ENCODE results near the gene DBNDD2. TPM values are rescaled to one million over a fixed set of nuclear protein-coding genes. Genes with fewer than 3 reads are reported as not detected.

The DBNDD2 gene
- total and polyA plus RNA-seq, 2 experiments from 2014 or later: 25.8 to 62.5 TPM

DNA sequence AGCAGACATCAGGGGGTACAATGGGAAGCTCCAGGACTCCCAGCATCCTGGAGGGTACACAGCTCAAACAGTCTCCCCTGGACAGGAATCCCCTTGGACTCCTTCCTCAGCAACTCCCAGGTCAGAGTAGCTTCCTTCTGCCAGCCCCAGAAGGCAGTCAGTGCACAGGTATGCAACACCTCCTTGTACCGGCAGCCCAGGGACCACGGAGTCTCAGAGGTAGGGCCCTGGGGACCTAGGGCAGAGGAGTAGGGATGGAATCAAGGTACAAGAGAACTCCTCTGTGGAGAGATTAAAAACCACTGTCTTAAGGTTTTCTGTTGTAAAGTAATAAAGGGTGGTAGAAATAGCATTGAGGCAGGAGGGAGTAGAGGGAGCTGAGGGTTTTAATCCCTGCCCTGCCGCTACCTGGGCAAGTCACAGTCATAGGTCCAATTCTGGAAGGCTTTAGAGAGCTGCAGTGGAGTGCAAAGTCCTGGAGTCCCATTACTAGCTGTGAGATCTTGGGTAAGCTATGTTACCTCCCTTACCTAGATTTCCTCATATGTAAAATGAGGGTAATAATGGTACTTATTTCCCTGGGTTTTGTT is 37.4 kb upstream of the DBNDD2 start:
- H3K4me2 ChIP-seq: no peak overlapping the region
- H3K79me2 ChIP-seq (replicated peaks; ENCODE audit: insufficient read depth): no peaks in the 10 kb centered on the region
- Mint-ChIP-seq H3K4me1 (peaks cover 10% of the 10 kb centered on the region), H3K9me3 (no peaks in the 10 kb centered on the region), H3K4me3 (no peak overlapping the region), H3K27ac (no peak overlapping the region), H3K36me3 (ENCODE audit: low read depth) (peaks cover 15% of the 10 kb centered on the region; the same call in 2 of the 3 replicates), H3K27me3 (ENCODE audit: insufficient read depth, low read depth, poor library complexity) (peaks cover 9% of the 10 kb centered on the region)
- peaks cover 7% of the 10 kb centered on the region; the same call in 1 of the 2 replicates for H3K4me1 ChIP-seq (ENCODE audit: insufficient read depth)
- DNase-seq (ENCODE audit: low spot score) (no peak), ATAC-seq (no peak)
- peaks cover 18% of the 10 kb centered on the region for H3K27me3 ChIP-seq (ENCODE audit: insufficient read depth)
- H3K27ac ChIP-seq (ENCODE audit: low read depth): no peak overlapping the region
- no peak overlapping the region for H2AFZ ChIP-seq
- H3K9me2 ChIP-seq (ENCODE audit: insufficient read depth): no peaks in the 10 kb centered on the region
- H3K4me3 ChIP-seq: no peak overlapping the region
- H4K20me1 ChIP-seq (replicated peaks; ENCODE audit: insufficient read depth): no peaks in the 10 kb centered on the region
- TF ChIP-seq EZH2phosphoT487 (IDR thresholded peaks at IDR 0.05; ENCODE audit: unreplicated experiment) (no peak), POLR2AphosphoS5 (IDR thresholded peaks at IDR 0.05; ENCODE audit: low read depth) (no peak), STAT1 (IDR thresholded peaks at IDR 0.05; ENCODE audit: unreplicated experiment) (no peak), EZH2 (IDR thresholded peaks at IDR 0.05; ENCODE audit: low read depth, unreplicated experiment) (no peak), ZNF114 (CRISPR knock-in tag; IDR thresholded peaks at IDR 0.05) (no peak), JUNB (IDR thresholded peaks at IDR 0.05; ENCODE audit: unreplicated experiment) (no peak), CREB1 (CRISPR knock-in tag; IDR thresholded peaks at IDR 0.05; ENCODE audit: low read depth) (no peak)
- TF ChIP-seq, protein P1, sequence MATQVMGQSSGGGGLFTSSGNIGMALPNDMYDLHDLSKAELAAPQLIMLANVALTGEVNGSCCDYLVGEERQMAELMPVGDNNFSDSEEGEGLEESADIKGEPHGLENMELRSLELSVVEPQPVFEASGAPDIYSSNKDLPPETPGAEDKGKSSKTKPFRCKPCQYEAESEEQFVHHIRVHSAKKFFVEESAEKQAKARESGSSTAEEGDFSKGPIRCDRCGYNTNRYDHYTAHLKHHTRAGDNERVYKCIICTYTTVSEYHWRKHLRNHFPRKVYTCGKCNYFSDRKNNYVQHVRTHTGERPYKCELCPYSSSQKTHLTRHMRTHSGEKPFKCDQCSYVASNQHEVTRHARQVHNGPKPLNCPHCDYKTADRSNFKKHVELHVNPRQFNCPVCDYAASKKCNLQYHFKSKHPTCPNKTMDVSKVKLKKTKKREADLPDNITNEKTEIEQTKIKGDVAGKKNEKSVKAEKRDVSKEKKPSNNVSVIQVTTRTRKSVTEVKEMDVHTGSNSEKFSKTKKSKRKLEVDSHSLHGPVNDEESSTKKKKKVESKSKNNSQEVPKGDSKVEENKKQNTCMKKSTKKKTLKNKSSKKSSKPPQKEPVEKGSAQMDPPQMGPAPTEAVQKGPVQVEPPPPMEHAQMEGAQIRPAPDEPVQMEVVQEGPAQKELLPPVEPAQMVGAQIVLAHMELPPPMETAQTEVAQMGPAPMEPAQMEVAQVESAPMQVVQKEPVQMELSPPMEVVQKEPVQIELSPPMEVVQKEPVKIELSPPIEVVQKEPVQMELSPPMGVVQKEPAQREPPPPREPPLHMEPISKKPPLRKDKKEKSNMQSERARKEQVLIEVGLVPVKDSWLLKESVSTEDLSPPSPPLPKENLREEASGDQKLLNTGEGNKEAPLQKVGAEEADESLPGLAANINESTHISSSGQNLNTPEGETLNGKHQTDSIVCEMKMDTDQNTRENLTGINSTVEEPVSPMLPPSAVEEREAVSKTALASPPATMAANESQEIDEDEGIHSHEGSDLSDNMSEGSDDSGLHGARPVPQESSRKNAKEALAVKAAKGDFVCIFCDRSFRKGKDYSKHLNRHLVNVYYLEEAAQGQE (IDR thresholded peaks at IDR 0.05; ENCODE audit: unreplicated experiment): no peak
- no peaks in the 10 kb centered on the region for H3F3A ChIP-seq (replicated peaks; ENCODE audit: low read depth)
- no peaks in the 10 kb centered on the region for H3K36me3 ChIP-seq (ENCODE audit: insufficient read depth)

DNA sequence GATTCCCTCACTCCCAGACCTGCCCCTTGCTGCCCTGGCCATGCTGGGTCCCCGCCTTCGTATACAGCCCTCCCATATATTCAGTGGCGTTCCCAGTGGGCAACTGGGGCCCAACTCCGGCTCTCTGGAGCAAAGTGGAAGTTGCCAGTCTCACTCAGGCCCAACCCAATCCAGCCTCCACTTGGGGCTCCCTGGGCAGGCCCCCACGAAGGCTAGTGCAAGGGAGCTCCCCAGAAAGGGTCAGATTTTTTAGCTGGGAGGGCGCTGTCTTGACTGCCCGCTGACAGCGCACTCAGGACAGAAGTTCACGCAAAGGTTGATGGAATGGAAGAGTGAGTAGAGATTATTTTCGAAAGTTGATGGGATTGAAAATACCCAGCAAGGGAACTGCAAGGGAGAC is 35.8 kb upstream of the DBNDD2 start:
- Histone ChIP-seq H3K36me3 (ENCODE audit: insufficient read depth) (no peaks in the 10 kb centered on the region), H3K4me1 (ENCODE audit: insufficient read depth) (peaks cover 7% of the 10 kb centered on the region; the same call in 1 of the 2 replicates), H3K9me2 (ENCODE audit: insufficient read depth) (no peaks in the 10 kb centered on the region), H4K20me1 (replicated peaks; ENCODE audit: insufficient read depth) (no peaks in the 10 kb centered on the region), H3K4me2 (peak overlapping the region; percentile 75), H3K4me3 (peak overlapping the region; percentile 64; the same call in 1 of the 2 replicates), H3F3A (replicated peaks; ENCODE audit: low read depth) (no peaks in the 10 kb centered on the region), H2AFZ (peak overlapping the region; percentile 64; the same call in 1 of the 2 replicates), H3K79me2 (replicated peaks; ENCODE audit: insufficient read depth) (no peaks in the 10 kb centered on the region), H3K27ac (ENCODE audit: low read depth) (no peak overlapping the region), H3K27me3 (ENCODE audit: insufficient read depth) (peaks cover 18% of the 10 kb centered on the region)
- Mint-ChIP-seq H3K4me1 (peaks cover 10% of the 10 kb centered on the region), H3K36me3 (ENCODE audit: low read depth) (peaks cover 7% of the 10 kb centered on the region; the same call in 2 of the 3 replicates), H3K9me3 (no peaks in the 10 kb centered on the region), H3K27me3 (ENCODE audit: insufficient read depth, low read depth, poor library complexity) (peaks cover 9% of the 10 kb centered on the region), H3K4me3 (peak overlapping the region; percentile 44), H3K27ac (no peak overlapping the region)
- DNase-seq (ENCODE audit: low spot score) (no peak), ATAC-seq (no peak)
- TF ChIP-seq, protein P2, sequence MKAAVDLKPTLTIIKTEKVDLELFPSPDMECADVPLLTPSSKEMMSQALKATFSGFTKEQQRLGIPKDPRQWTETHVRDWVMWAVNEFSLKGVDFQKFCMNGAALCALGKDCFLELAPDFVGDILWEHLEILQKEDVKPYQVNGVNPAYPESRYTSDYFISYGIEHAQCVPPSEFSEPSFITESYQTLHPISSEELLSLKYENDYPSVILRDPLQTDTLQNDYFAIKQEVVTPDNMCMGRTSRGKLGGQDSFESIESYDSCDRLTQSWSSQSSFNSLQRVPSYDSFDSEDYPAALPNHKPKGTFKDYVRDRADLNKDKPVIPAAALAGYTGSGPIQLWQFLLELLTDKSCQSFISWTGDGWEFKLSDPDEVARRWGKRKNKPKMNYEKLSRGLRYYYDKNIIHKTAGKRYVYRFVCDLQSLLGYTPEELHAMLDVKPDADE (IDR thresholded peaks at IDR 0.05): no peak
- TF ChIP-seq POLR2AphosphoS5 (IDR thresholded peaks at IDR 0.05; ENCODE audit: low read depth): no peak
- TF ChIP-seq, protein P3, sequence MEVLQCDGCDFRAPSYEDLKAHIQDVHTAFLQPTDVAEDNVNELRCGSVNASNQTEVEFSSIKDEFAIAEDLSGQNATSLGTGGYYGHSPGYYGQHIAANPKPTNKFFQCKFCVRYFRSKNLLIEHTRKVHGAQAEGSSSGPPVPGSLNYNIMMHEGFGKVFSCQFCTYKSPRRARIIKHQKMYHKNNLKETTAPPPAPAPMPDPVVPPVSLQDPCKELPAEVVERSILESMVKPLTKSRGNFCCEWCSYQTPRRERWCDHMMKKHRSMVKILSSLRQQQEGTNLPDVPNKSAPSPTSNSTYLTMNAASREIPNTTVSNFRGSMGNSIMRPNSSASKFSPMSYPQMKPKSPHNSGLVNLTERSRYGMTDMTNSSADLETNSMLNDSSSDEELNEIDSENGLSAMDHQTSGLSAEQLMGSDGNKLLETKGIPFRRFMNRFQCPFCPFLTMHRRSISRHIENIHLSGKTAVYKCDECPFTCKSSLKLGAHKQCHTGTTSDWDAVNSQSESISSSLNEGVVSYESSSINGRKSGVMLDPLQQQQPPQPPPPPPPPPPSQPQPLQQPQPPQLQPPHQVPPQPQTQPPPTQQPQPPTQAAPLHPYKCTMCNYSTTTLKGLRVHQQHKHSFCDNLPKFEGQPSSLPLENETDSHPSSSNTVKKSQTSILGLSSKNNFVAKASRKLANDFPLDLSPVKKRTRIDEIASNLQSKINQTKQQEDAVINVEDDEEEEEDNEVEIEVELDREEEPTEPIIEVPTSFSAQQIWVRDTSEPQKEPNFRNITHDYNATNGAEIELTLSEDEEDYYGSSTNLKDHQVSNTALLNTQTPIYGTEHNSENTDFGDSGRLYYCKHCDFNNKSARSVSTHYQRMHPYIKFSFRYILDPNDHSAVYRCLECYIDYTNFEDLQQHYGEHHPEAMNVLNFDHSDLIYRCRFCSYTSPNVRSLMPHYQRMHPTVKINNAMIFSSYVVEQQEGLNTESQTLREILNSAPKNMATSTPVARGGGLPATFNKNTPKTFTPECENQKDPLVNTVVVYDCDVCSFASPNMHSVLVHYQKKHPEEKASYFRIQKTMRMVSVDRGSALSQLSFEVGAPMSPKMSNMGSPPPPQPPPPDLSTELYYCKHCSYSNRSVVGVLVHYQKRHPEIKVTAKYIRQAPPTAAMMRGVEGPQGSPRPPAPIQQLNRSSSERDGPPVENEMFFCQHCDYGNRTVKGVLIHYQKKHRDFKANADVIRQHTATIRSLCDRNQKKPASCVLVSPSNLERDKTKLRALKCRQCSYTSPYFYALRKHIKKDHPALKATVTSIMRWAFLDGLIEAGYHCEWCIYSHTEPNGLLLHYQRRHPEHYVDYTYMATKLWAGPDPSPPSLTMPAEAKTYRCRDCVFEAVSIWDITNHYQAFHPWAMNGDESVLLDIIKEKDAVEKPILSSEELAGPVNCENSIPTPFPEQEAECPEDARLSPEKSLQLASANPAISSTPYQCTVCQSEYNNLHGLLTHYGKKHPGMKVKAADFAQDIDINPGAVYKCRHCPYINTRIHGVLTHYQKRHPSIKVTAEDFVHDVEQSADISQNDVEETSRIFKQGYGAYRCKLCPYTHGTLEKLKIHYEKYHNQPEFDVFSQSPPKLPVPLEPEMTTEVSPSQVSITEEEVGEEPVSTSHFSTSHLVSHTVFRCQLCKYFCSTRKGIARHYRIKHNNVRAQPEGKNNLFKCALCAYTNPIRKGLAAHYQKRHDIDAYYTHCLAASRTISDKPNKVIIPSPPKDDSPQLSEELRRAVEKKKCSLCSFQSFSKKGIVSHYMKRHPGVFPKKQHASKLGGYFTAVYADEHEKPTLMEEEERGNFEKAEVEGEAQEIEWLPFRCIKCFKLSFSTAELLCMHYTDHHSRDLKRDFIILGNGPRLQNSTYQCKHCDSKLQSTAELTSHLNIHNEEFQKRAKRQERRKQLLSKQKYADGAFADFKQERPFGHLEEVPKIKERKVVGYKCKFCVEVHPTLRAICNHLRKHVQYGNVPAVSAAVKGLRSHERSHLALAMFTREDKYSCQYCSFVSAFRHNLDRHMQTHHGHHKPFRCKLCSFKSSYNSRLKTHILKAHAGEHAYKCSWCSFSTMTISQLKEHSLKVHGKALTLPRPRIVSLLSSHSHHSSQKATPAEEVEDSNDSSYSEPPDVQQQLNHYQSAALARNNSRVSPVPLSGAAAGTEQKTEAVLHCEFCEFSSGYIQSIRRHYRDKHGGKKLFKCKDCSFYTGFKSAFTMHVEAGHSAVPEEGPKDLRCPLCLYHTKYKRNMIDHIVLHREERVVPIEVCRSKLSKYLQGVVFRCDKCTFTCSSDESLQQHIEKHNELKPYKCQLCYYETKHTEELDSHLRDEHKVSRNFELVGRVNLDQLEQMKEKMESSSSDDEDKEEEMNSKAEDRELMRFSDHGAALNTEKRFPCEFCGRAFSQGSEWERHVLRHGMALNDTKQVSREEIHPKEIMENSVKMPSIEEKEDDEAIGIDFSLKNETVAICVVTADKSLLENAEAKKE (CRISPR knock-in tag; IDR thresholded peaks at IDR 0.05): no peak

Data from GM23338 (cell line).